Liver (tissue), 9 donors: ENCODE data around the gene TAPT1. TPM values are rescaled to one million over a fixed set of nuclear protein-coding genes. Genes with fewer than 3 reads are reported as not detected.

Experiments
- DNase-seq: peaks from one replicate; pipeline ENCODE4 v3.0.0-alpha.2; 2017; ENCODE audit warnings: low spot score
- H3K27ac ChIP-seq, 2 donors: one replicate each; pipeline ENCODE4 v1.7.0; 2013; ENCODE audit warnings: inconsistent platforms in 2 of 2, low read length in 2 of 2, control low read depth in 1 of 2, low read depth in 1 of 2, mild to moderate bottlenecking in 1 of 2
- H3K27me3 ChIP-seq, 4 donors: one replicate each; pipeline versions ENCODE4 v1.6.1 to v1.7.0; 2013; ENCODE audit warnings: low read length in 3 of 4, inconsistent platforms in 1 of 4, mild to moderate bottlenecking in 1 of 4, moderate library complexity in 1 of 4; ENCODE audit not compliant: control insufficient read depth in 4 of 4, insufficient read depth in 4 of 4
- H3K36me3 ChIP-seq, 4 donors: one replicate each; pipeline versions ENCODE4 v1.6.1 to v1.7.0; 2013; ENCODE audit warnings: low read length in 3 of 4, mild to moderate bottlenecking in 3 of 4, low read depth in 1 of 4, moderate library complexity in 1 of 4; ENCODE audit not compliant: control insufficient read depth in 4 of 4, insufficient read depth in 3 of 4
- H3K4me1 ChIP-seq, 4 donors: one replicate each; pipeline versions ENCODE4 v1.6.1 to v1.7.0; 2013; ENCODE audit warnings: low read length in 3 of 4, mild to moderate bottlenecking in 3 of 4, moderate library complexity in 1 of 4; ENCODE audit not compliant: control insufficient read depth in 4 of 4, insufficient read depth in 4 of 4
- H3K4me3 ChIP-seq, 3 donors: one replicate each; pipeline versions ENCODE4 v1.6.1 to v1.7.0; 2013; ENCODE audit warnings: low read length in 3 of 3, control low read depth in 1 of 3, low read depth in 1 of 3, mild to moderate bottlenecking in 1 of 3
- H3K9ac ChIP-seq, 2 donors: one replicate each; pipeline ENCODE4 v1.7.0; 2013; ENCODE audit warnings: low read length in 2 of 2, mild to moderate bottlenecking in 2 of 2, moderate library complexity in 2 of 2, control low read depth in 1 of 2, low read depth in 1 of 2
- H3K9me3 ChIP-seq, 4 donors: one replicate each; pipeline versions ENCODE4 v1.6.1 to v1.7.0; 2013; ENCODE audit warnings: low read length in 3 of 4; ENCODE audit not compliant: control insufficient read depth in 4 of 4
- ATF3 ChIP-seq: IDR thresholded peaks from 2 replicates; pipeline ENCODE4 v1.6.1; 2016; ENCODE audit warnings: antibody characterized with exemption
- EGR1 ChIP-seq, 2 donors: IDR thresholded peaks; 2 replicates each; pipeline ENCODE4 v1.6.1; 2016 to 2018; ENCODE audit warnings: antibody characterized with exemption in 2 of 2, low read depth in 2 of 2
- FOXA1 ChIP-seq: IDR thresholded peaks from 2 replicates; pipeline ENCODE4 v1.6.1; 2016; ENCODE audit warnings: antibody characterized with exemption
- FOXA2 ChIP-seq: IDR thresholded peaks from 2 replicates; pipeline ENCODE4 v1.6.1; 2016; ENCODE audit warnings: antibody characterized with exemption
- GABPA ChIP-seq, 2 donors: IDR thresholded peaks in 1 of 2; conservative IDR thresholded peaks in 1 of 2; 2 replicates each; pipeline ENCODE4 v1.6.1; 2016; ENCODE audit warnings: antibody characterized with exemption in 2 of 2, mild to moderate bottlenecking in 1 of 2, moderate library complexity in 1 of 2
- HNF4A ChIP-seq, 2 donors: conservative IDR thresholded peaks; 2 replicates each; pipeline ENCODE4 v1.6.1; 2016; ENCODE audit warnings: antibody characterized with exemption in 2 of 2, mild to moderate bottlenecking in 2 of 2
- HNF4G ChIP-seq: IDR thresholded peaks from 2 replicates; pipeline ENCODE4 v1.6.1; 2016; ENCODE audit warnings: antibody characterized with exemption
- JUND ChIP-seq, 2 donors: IDR thresholded peaks; 2 replicates each; pipeline ENCODE4 v1.6.1; 2016; ENCODE audit warnings: antibody characterized with exemption in 2 of 2
- NR2F2 ChIP-seq: IDR thresholded peaks from 2 replicates; pipeline ENCODE4 v1.6.1; 2016; ENCODE audit warnings: antibody characterized with exemption
- RAD21 ChIP-seq, 2 donors: IDR thresholded peaks; 2 replicates each; pipeline ENCODE4 v1.6.1; 2016; ENCODE audit warnings: antibody characterized with exemption in 2 of 2, mild to moderate bottlenecking in 2 of 2
- REST ChIP-seq: IDR thresholded peaks from 2 replicates; pipeline ENCODE4 v1.6.1; 2016; ENCODE audit warnings: antibody characterized with exemption, mild to moderate bottlenecking
- RXRA ChIP-seq, 2 donors: IDR thresholded peaks; 2 replicates each; pipeline ENCODE4 v1.6.1; 2017 to 2018; ENCODE audit warnings: antibody characterized with exemption in 2 of 2, mild to moderate bottlenecking in 1 of 2
- SP1 ChIP-seq: IDR thresholded peaks from 2 replicates; pipeline ENCODE4 v1.6.1; 2018; ENCODE audit warnings: antibody characterized with exemption, mild to moderate bottlenecking
- TAF1 ChIP-seq: conservative IDR thresholded peaks from 2 replicates; pipeline ENCODE4 v1.6.1; 2016; ENCODE audit warnings: antibody characterized with exemption, mild to moderate bottlenecking
- YY1 ChIP-seq: IDR thresholded peaks from 2 replicates; pipeline ENCODE4 v1.6.1; 2016; ENCODE audit warnings: antibody characterized with exemption, mild to moderate bottlenecking
- WGBS: extraction: QIAGEN DNeasy Blood & Tissue Kit; methylation state at CpG from one replicate; pipeline ENCODE4 v1.1.7; 2013; 5-methylcytosine and 5-hydroxymethylcytosine counted together
- polyA plus RNA-seq, 2 donors: library from polyadenylated mRNA; stranded (reverse) in 1 of 2; unstranded in 1 of 2; fragments of 200-250 nt in 1 of 2; fragments of >200 nt in 1 of 2; fragmentation: Nextera tagmentation in 1 of 2; extraction: Ambion mirVana in 1 of 2; gene quantifications; one replicate each; pipeline versions ENCODE4 v1.2.1 to v1.2.3, GENCODE V29; 2013 to 2015
- total RNA-seq, 2 donors: library from RNA; depleted of rRNA; stranded (reverse); fragments of >200 nt; gene quantifications; one replicate each; pipeline ENCODE4 v1.2.3, GENCODE V29; 2014
- TF ChIP-seq, protein P1 (sequence below): fragments of 150-350 bp; IDR thresholded peaks from 2 replicates; pipeline ENCODE4 v1.5.1; 2017; ENCODE audit warnings: improper control_type of control experiment, low read depth, low read length; ENCODE audit not compliant: missing input control
- TF ChIP-seq, protein P2 (sequence below): IDR thresholded peaks from 2 replicates; pipeline ENCODE4 v1.6.1; 2016; ENCODE audit warnings: antibody characterized with exemption
- TF ChIP-seq, protein P3 (sequence below): IDR thresholded peaks from 2 replicates; pipeline ENCODE4 v1.6.1; 2016; ENCODE audit warnings: antibody characterized with exemption
- donor health status: healthy.
- donor health status: healthy.
- donor health status: healthy.
- donor health status: healthy.
- donor health status: healthy.

The TAPT1 gene
- total and polyA plus RNA-seq, 4 donors = 12.2 to 53.7 (median 22.1) TPM

DNA sequence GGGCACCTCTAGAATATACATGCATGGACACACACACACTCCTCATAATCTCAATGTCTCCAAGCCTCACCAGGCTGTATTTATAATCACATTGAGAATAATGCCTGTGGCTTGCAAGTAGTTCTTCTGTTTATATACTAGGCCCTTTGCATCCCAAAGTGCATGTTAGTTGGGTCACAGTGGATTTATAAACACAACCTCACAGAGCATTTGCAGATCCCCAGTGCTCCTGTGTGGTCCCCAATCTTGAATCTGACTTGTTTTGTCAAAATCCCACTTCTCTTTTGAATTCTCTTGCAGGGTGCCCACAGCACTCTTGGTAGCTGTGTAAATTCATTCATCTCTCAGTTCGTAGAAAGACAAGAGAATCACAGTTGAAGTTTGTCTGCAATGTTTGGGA is 92.9 kb downstream of the TAPT1 start:
- TF ChIP-seq, protein P1, sequence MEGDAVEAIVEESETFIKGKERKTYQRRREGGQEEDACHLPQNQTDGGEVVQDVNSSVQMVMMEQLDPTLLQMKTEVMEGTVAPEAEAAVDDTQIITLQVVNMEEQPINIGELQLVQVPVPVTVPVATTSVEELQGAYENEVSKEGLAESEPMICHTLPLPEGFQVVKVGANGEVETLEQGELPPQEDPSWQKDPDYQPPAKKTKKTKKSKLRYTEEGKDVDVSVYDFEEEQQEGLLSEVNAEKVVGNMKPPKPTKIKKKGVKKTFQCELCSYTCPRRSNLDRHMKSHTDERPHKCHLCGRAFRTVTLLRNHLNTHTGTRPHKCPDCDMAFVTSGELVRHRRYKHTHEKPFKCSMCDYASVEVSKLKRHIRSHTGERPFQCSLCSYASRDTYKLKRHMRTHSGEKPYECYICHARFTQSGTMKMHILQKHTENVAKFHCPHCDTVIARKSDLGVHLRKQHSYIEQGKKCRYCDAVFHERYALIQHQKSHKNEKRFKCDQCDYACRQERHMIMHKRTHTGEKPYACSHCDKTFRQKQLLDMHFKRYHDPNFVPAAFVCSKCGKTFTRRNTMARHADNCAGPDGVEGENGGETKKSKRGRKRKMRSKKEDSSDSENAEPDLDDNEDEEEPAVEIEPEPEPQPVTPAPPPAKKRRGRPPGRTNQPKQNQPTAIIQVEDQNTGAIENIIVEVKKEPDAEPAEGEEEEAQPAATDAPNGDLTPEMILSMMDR = no peak
- TF ChIP-seq RXRA (IDR thresholded peaks at IDR 0.05) (no peak), YY1 (no peak), JUND (IDR thresholded peaks at IDR 0.05) (no peak), TAF1 (no peak), GABPA (IDR thresholded peaks at IDR 0.05 in 1 of 2, conservative IDR thresholded peaks at IDR 0.05 in 1 of 2) (no peak), REST (no peak), HNF4A (conservative IDR thresholded peaks at IDR 0.05) (no peak), EGR1 (IDR thresholded peaks at IDR 0.05; ENCODE audit: low read depth in 2 of 2) (no peak), NR2F2 (no peak), SP1 (no peak), HNF4G (no peak), RAD21 (IDR thresholded peaks at IDR 0.05) (no peak), ATF3 (no peak), FOXA2 (no peak), FOXA1 (no peak)
- TF ChIP-seq, protein P2, sequence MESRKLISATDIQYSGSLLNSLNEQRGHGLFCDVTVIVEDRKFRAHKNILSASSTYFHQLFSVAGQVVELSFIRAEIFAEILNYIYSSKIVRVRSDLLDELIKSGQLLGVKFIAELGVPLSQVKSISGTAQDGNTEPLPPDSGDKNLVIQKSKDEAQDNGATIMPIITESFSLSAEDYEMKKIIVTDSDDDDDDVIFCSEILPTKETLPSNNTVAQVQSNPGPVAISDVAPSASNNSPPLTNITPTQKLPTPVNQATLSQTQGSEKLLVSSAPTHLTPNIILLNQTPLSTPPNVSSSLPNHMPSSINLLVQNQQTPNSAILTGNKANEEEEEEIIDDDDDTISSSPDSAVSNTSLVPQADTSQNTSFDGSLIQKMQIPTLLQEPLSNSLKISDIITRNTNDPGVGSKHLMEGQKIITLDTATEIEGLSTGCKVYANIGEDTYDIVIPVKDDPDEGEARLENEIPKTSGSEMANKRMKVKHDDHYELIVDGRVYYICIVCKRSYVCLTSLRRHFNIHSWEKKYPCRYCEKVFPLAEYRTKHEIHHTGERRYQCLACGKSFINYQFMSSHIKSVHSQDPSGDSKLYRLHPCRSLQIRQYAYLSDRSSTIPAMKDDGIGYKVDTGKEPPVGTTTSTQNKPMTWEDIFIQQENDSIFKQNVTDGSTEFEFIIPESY = no peak
- TF ChIP-seq, protein P3, sequence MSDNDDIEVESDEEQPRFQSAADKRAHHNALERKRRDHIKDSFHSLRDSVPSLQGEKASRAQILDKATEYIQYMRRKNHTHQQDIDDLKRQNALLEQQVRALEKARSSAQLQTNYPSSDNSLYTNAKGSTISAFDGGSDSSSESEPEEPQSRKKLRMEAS = no peak
- 87% methylated on average over 1 of the region's 1 CpG for WGBS
- no peak overlapping the region for H3K9ac ChIP-seq
- peaks cover 0 to 5% (median 0%) of the 10 kb centered on the region in 4 donors for H3K4me1 ChIP-seq
- H3K27me3 ChIP-seq = no peaks in the 10 kb centered on the region
- no peak overlapping the region for H3K27ac ChIP-seq
- peaks cover 0 to 1% (median 0%) of the 10 kb centered on the region in 4 donors for H3K36me3 ChIP-seq
- peaks cover 0 to 2% (median under 1%) of the 10 kb centered on the region in 4 donors for H3K9me3 ChIP-seq
- H3K4me3 ChIP-seq = no peak overlapping the region
- no peak for DNase-seq
